Loucy (cell line): ENCODE data around the gene TMA7B.

ENCODE experiments used
- EZH2phosphoT487 ChIP-seq: fragments of 200-600 bp; IDR thresholded peaks from 2 replicates; pipeline ENCODE4 v1.6.1; 2018; ENCODE audit warnings: antibody characterized with exemption, mild to moderate bottlenecking, moderate library complexity, borderline replicate concordance
- TF ChIP-seq, protein P1 (sequence below): fragments of 200-600 bp; sonication (generic); conservative IDR thresholded peaks from 2 replicates; pipeline ENCODE4 v1.5.1; 2014; ENCODE audit warnings: mild to moderate bottlenecking, antibody characterized with exemption, low read length

DNA sequence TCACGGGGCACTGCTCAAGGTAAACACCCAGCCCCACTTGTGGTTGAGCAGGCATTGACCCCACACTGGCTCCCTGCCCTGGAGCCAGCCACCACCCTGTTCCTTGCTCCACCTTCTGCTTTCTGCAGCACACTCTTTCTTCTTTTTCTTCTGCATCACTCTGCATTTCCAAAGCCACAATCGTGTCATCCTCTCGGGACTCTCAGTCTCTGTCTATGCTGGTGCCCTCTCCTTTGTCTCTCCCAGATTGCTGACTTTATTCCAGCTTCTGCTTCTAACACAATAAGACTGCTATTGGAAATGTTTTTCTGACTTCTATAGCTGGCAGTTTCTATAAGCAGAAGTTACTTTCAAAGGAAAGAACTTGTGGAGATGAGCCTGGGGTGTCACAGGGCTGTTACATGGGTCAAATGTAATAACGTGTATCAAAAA lies 44.9 kb upstream of the TMA7B start:
- TF ChIP-seq, protein P1, sequence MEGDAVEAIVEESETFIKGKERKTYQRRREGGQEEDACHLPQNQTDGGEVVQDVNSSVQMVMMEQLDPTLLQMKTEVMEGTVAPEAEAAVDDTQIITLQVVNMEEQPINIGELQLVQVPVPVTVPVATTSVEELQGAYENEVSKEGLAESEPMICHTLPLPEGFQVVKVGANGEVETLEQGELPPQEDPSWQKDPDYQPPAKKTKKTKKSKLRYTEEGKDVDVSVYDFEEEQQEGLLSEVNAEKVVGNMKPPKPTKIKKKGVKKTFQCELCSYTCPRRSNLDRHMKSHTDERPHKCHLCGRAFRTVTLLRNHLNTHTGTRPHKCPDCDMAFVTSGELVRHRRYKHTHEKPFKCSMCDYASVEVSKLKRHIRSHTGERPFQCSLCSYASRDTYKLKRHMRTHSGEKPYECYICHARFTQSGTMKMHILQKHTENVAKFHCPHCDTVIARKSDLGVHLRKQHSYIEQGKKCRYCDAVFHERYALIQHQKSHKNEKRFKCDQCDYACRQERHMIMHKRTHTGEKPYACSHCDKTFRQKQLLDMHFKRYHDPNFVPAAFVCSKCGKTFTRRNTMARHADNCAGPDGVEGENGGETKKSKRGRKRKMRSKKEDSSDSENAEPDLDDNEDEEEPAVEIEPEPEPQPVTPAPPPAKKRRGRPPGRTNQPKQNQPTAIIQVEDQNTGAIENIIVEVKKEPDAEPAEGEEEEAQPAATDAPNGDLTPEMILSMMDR = no peak
- no peak for TF ChIP-seq EZH2phosphoT487
